HPDE6-E6E7 (cell line): ENCODE results near the gene SERPINH1.

Source experiments
- DNase-seq: peaks from one replicate; pipeline ENCODE4 v3.0.0; 2011; ENCODE audit warnings: missing footprints; ENCODE audit errors: extremely low spot score

Gene SERPINH1

GRCh38 chr11:75562048-75562835 lies at the start of gene SERPINH1:
TSS of gene SERPINH1 (plus strand) at chr11:75562253. CDS start at chr11:75566350, 4,097 bp downstream.
- peak; percentile 90 for DNase-seq

DNA sequence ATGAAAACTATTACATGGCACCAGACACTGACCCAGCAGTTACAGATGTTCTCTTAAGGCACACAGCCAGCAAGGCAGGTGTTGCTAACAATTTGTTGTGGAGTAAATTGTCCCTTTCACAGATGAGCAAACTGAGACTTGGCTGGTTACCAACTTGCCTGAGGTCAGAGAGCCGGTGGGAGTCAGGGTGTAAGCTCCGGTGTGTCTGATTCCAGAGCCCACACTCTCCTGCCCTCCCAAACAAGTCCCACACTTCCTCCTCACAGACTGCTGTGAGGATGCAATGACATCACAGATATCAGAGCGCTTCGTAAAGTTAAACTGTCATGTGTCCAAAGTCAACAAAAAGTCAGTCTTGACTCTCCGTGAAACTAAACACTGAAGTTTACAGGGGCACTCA lies 48.8 kb upstream of the SERPINH1 start:
- DNase-seq, result no peak

GRCh38 chr11:75514596-75514995 lies 47.5 kb upstream of the SERPINH1 start:
- no peak for DNase-seq

DNA sequence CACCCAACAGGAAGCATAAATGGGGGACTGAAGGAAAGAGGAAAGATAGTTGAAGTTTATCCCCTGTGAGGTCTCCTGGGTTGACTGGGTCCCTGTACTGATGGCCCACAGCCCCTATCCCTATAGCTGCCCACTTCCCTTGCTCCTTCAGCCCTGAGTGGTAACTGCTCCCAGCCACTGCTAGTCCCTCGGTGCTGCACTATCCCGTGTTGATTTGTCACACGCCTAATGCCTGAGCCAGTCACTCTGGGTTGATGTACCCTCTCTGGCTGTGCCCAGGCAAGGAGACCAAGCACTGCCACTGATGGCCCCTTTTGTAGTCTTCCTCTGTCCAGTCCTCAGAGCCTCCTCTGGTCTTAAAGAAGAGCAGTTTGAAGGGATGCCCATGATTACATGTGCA lies 45.9 kb upstream of the SERPINH1 start:
- no peak for DNase-seq

- no peak for DNase-seq
These were observed 45.2 kb upstream of the SERPINH1 start for GRCh38 chr11:75516886-75517285.

DNA sequence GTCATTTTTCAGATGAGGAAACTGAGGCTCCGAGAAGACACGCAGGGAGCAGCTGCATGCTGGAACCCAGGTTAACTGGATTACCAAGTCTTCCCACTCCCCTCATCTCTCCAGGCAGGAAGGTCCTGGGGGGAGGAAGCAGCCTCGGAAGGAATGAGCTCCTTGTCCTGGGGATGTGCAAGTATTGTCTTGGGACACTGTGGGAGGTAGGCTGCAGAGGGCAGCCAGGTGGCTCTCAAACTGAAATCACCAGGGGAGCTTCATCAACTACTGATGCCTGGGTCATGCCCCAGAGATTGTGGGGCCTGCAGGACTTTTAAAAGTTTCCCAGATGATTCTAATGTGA lies 43.9 kb upstream of the SERPINH1 start:
- no peak for DNase-seq

DNA sequence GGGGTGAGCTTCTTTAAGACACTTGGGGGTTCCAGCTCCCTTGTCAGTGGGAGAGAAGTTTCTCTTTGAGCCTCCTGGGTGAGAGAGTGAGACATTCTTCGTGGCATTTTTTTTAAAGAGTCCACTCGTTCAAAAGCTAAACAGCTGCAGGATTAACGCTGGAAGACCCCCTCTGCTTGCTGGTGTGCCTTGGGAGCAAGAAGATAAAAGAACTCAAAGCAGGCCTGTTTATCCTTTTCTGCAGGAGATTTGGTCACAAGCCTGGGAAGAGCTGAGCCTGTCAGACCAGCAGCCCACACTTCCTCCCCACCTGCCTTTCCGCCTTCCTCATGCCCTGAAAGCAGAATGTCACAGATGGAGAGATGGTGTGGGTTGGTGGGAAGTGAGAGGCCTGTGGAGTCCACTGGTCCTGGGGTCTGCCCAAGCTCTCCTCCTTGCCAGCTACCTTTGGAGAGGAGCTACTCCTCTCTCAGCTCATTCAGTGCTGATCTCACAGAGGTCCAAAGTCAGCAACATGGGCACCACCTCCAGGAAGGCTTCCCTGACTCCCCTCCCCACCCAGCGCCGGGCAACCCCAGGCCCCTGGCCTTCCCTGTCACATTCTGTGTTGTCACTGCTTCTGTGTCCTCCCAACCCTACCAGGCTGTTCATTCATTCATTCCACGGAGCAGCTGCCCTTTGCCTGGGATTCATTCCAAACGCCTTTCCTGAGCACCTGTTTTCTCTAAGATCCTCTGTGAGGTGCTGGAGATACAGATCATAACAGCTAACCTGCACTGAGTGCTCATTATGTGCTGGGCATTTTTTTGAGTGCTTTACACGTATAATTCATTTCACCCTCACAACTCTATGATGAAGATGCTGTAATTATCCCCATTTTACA lies 43.0 kb upstream of the SERPINH1 start:
- no peak for DNase-seq

DNA sequence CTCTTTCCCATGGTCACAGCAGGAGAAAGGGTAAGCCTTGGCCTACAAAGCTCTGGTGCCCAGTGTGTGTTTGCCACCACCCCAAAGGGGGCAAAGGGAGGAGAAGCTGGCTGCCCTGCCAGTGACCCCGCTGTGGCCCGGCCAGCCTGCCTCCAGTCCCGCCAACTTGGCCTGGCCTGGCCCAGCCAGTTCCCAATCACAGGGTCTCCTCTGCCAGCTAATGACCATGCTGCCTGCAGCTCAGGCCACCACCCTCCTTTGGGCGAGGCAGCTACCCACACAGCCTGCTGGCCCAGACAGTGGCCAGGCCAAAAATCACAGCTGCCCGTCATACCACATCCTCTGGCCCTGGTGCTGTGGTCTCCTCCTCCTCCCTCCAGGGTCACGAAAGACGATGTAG lies 41.4 kb upstream of the SERPINH1 start:
- no peak for DNase-seq

DNA sequence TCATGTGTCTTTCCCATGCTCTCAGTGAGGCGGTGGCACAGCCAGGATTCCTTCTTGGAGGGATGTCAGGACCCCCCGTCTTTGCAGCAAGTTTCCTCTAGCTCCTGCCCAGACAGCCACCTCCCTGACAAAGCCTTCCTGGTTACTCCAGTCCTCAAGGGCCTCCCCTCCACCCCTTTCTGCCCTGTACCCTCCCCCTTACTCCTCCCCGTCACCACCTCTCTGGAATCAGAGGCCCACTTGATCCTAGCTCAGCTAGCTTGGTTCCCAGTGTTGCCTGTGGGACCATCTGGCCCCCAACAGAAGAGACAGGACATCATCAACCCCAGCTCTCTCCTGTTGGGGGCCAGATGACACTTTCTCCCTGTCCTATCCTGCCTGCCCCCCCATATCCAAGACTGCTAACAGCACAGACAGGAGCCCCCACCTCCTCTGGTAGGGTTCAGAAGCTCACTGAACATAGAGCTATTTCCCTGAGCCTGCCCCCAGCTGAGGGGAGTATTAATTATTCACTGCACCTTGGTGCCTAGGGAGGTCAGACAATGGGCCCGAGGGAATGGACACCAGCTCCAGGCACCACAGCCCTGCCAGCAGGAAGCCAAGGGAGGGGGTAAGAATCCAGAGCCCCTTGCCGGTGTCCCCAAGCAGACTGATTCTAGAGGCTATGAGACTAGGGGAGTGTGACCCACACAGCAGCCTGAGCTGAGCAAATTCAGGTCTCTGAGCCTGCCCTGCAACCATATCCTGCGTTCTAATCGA lies 39.6 kb upstream of the SERPINH1 start:
- no peak for DNase-seq

GRCh38 chr11:75523189-75523588 lies 38.9 kb upstream of the SERPINH1 start:
- no peak for DNase-seq

DNA sequence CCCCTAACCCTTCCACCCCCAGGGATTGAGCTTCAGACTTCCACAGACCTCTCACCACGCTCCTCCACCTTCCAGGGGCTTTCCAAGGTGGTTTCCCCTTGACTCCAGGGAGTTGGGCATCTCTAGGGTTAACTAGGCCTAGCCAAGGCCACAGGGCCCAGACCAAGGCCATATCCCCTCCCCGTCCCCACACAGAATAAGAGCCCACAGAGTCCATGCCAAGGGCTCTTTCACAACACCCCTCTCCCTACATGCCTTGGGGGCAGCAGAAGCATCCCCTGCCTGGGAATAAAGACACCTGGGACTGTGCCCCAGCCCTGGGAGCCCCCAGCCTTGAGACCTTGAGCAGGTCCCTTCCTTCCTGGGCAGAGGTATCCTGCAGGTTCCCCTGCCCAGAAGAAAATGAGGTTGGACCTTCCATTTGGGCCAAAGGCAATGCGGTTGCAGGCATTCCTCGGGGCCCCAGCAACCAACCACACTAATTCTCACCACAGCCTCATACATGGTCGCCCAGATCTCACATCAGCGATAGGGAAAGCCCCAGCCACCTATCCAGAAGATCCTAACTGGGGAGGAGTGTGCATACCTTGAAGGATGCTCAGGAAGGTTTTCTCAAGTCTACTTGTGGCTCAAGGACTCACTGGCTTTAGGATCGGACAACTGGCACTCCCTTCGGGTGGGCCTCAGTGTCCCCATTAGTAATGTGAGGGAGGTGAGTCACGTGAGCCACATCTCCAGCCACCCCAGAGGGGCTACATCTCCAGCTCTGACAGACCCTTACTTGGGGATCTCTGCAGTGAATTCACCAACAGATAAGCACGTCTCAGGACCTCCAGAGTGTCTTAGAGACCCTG lies 38.0 kb upstream of the SERPINH1 start:
- DNase-seq, result no peak

- DNase-seq, result no peak
These were observed 37.2 kb upstream of the SERPINH1 start for GRCh38 chr11:75524665-75525432.

DNA sequence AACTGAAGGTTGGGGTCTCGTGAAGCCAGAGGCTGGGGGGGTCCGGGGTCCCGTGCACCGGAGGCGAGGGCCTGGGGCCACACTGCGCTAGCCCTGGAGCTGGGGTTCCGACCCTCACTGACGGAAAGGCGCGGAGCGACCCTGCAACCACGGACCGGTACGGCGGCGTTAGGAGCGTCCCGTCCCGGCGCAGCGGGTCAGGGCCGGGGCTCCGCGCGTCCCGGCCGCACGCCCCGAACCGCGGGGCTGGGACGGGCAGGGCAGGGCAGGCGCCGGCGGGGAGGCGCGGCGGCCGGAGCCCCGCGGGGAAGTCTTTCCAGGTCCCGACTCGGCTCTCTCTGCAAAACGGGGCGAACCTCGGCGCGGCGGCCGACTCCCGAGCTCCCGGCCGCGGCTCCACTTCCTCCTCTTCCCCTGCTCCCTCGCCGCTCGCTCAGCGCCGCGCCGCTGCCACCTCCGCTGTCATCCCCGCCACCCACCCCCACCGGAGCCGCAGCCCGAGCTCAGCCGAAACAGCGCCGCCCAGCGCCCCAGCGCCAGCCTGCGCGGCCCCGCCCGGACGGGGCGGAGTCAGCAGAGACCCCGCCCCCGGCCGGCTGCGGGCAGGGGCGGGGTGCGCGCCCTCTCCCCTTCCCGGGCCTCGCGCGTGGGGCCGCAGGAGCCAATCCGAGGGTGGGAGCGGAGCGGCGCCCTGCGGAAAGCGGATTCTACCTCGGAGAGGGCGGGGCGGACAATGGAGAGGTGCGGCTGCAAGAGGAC lies 36.4 kb upstream of the SERPINH1 start, which contains the start of gene GDPD5:
GDPD5 (minus strand) TSS at position 509 of the 759 bp plus-strand sequence. CDS start 48,206 bp downstream, outside the sequence.
- peak; percentile 77 for DNase-seq

DNA sequence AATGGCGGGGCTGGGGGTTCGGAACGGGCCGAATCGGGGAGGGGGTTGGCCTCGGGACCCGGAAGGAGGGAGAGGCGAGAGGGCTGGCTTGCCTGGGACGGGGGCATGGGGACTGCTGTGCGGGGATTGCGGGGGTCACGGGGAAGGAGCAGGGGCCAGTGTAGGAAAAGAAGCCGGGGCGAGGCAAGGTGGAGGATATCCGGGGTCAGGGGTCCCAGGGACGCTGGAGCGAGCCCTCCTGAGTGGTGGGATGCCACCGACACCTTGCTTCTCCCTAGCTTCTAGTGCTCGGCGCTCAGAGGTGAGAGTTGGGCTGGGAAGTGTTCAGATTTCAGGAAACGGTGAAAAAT lies 35.9 kb upstream of the SERPINH1 start:
- DNase-seq, result no peak

DNA sequence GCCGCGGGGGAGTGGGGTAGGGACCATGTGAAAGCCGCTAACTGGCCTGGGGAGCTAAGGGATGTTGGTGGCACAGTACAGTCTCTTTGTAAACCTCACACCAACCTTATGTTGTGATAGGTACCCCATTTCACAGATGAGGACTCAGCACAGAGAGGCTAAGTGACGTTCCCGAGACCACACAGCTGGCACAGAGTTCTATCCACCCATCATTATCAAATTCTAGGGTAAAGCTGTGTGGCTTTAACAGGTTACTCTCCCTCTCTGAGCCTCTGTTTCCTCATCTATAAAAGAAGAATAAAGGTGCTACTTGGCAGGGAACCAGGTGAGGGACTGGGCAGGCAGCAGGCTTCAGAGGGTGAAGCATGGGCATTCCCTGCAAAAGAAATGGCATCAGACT lies 34.9 kb upstream of the SERPINH1 start:
- no peak for DNase-seq

GRCh38 chr11:75527938-75528735 lies 33.9 kb upstream of the SERPINH1 start:
- no peak for DNase-seq

DNA sequence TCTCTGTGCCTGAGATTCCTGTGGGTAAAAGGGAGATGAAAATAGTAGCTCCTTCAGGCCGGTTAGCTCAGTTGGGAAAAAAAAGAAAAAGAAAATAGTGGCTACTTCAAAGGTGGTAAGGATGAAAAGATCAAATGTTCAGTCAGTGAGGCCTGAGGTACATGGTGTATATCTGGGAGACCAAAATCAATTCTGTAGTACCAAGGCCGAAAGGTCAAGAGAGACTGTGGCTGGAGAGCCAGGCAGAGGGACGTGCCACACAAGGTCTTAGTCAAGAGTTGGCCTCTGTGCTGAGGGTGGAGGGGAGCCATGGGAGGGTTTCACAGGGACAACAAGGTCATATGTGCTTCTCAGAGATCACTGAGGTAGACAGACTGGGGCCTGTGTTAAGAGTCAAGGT lies 31.5 kb upstream of the SERPINH1 start:
- DNase-seq, result no peak

DNA sequence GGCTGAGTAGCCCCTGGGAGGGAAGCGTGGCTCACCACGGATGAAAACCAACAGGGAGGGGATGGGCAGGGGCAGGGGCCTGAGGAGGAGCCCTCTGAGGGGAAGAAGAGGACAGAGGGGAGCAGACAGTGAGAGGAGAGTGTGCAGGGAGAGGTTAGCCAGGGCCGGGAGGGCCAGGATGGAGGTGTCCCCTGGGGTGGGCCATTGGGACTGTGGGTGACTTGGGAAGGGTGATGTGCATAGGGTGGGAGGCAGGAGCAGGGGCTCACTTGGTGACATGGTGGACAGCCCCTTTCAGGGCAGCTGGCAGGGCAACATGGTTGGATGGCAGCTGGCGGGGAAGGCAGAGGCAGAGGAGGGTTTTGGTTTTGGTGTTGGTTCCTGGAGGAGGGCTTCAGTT lies 30.7 kb upstream of the SERPINH1 start:
- no peak for DNase-seq
